IMR-90 (cell line): ENCODE data around the gene HNRNPUL1. TPM values are rescaled to one million over a fixed set of nuclear protein-coding genes. Genes with fewer than 3 reads are reported as not detected.

Experiments used
- ATAC-seq: fragments of 200-7000 bp; cut with Tn5 transposase; 2 replicates; pipeline ENCODE4 v1.9.1; 2020; ENCODE audit warnings: low read depth, mild to moderate bottlenecking, moderate library complexity
- BruUV-seq: library from RNA; stranded (reverse); fragments of 400-500 nt; replicated peaks from 2 replicates; lab custom pipeline; 2021; lab: Mats Ljungman, UMichigan
- CTCF ChIA-PET: fragments of 300-600 bp; formaldehyde crosslinking; extraction: SDS; loops from one replicate; lab custom pipeline; 2021; ENCODE audit warnings: antibody characterized with exemption; lab: Yijun Ruan, JAX
- POLR2A ChIA-PET: fragments of 300-600 bp; sonication (Branson Sonifier 250); formaldehyde crosslinking; loops from one replicate; lab custom pipeline; 2022; ENCODE audit warnings: antibody characterized with exemption; ENCODE audit not compliant: unreplicated experiment; lab: Charles Lee
- DNase-seq: peaks from one replicate; pipeline ENCODE4 v3.0.0; 2013
- H2AFZ ChIP-seq: replicated peaks from 2 replicates; pipeline ENCODE3; 2013; ENCODE audit warnings: low read length, mild to moderate bottlenecking; ENCODE audit not compliant: poor library complexity
- H2AK5ac ChIP-seq: 2 replicates; pipeline ENCODE4 v1.6.1; 2013; ENCODE audit warnings: low read depth, low read length, inconsistent platforms
- H2AK9ac ChIP-seq: replicated peaks from 2 replicates; pipeline ENCODE3; 2013; ENCODE audit warnings: mild to moderate bottlenecking, low read depth, low read length, moderate library complexity; ENCODE audit not compliant: poor library complexity
- H2BK120ac ChIP-seq: 2 replicates; pipeline ENCODE4 v1.6.1; 2013; ENCODE audit warnings: low read depth, low read length, inconsistent platforms
- H2BK15ac ChIP-seq: 3 replicates; pipeline ENCODE4 v1.6.1; 2013; ENCODE audit warnings: low read depth, low read length, inconsistent platforms
- H2BK20ac ChIP-seq: 2 replicates; pipeline ENCODE4 v1.6.1; 2013; ENCODE audit warnings: low read depth, mild to moderate bottlenecking, inconsistent platforms, low read length, moderate library complexity
- H2BK5ac ChIP-seq: 2 replicates; pipeline ENCODE4 v1.6.1; 2013; ENCODE audit warnings: mild to moderate bottlenecking, low read depth, low read length, inconsistent platforms; ENCODE audit not compliant: poor library complexity, severe bottlenecking
- H3K14ac ChIP-seq: replicated peaks from 2 replicates; pipeline ENCODE4 v1.6.1; 2013; ENCODE audit warnings: low read depth, low read length, inconsistent platforms
- H3K18ac ChIP-seq: 2 replicates; pipeline ENCODE4 v1.6.1; 2013; ENCODE audit warnings: low read depth, low read length, control low read depth
- H3K23ac ChIP-seq: 2 replicates; pipeline ENCODE4 v1.6.1; 2013; ENCODE audit warnings: low read depth, low read length, inconsistent platforms
- H3K27ac ChIP-seq: 2 replicates; pipeline ENCODE4 v1.5.1; 2013; ENCODE audit warnings: mild to moderate bottlenecking, control low read depth, low read length; ENCODE audit not compliant: insufficient read depth
- H3K27me3 ChIP-seq: 2 replicates; pipeline ENCODE4 v1.6.1; 2013; ENCODE audit warnings: low read length; ENCODE audit not compliant: control insufficient read depth, insufficient read depth
- H3K36me3 ChIP-seq: 2 replicates; pipeline ENCODE4 v1.6.1; 2013; ENCODE audit warnings: low read length, mixed read lengths; ENCODE audit not compliant: control insufficient read depth, insufficient read depth
- H3K4ac ChIP-seq: 2 replicates; pipeline ENCODE4 v1.6.1; 2013; ENCODE audit warnings: low read depth, low read length, inconsistent platforms
- H3K4me1 ChIP-seq: 2 replicates; pipeline ENCODE4 v1.6.1; 2013; ENCODE audit warnings: low read length, mixed read lengths; ENCODE audit not compliant: control insufficient read depth, insufficient read depth
- H3K4me2 ChIP-seq: 2 replicates; pipeline ENCODE4 v1.6.1; 2013; ENCODE audit warnings: low read depth, mild to moderate bottlenecking, control low read depth, low read length, moderate library complexity
- H3K4me3 ChIP-seq: 2 replicates; pipeline ENCODE4 v1.5.1; 2013; ENCODE audit warnings: low read depth, mild to moderate bottlenecking, control low read depth, low read length, moderate library complexity; ENCODE audit not compliant: insufficient read depth
- H3K56ac ChIP-seq: 2 replicates; pipeline ENCODE4 v1.6.1; 2013; ENCODE audit warnings: low read length, inconsistent platforms; ENCODE audit not compliant: insufficient read depth; ENCODE audit errors: extremely low read depth
- H3K79me1 ChIP-seq, 2 experiments: 2 replicates each; pipeline ENCODE4 v1.6.1; 2013; ENCODE audit warnings: low read length in 2 of 2, inconsistent platforms in 1 of 2, low read depth in 1 of 2
- H3K9ac ChIP-seq: 2 replicates; pipeline ENCODE4 v1.6.1; 2013; ENCODE audit warnings: low read depth, low read length, control low read depth
- H3K9me1 ChIP-seq: 2 replicates; pipeline ENCODE4 v1.6.1; 2013; ENCODE audit warnings: low read length, inconsistent platforms; ENCODE audit not compliant: insufficient read depth
- H3K9me3 ChIP-seq: 2 replicates; pipeline ENCODE4 v1.6.1; 2013; ENCODE audit warnings: low read length; ENCODE audit not compliant: control insufficient read depth, insufficient read depth
- H4K20me1 ChIP-seq: 2 replicates; pipeline ENCODE4 v1.6.1; 2013; ENCODE audit warnings: low read length, inconsistent platforms; ENCODE audit not compliant: insufficient read depth
- H4K5ac ChIP-seq: 2 replicates; pipeline ENCODE4 v1.6.1; 2013; ENCODE audit warnings: mild to moderate bottlenecking, low read depth, low read length, control low read depth
- H4K8ac ChIP-seq, 2 experiments: 2 replicates each; pipeline ENCODE4 v1.6.1; 2013; ENCODE audit warnings: low read depth in 2 of 2, low read length in 2 of 2, control low read depth in 1 of 2, inconsistent platforms in 1 of 2
- H4K91ac ChIP-seq: 2 replicates; pipeline ENCODE4 v1.6.1; 2013; ENCODE audit warnings: low read depth, low read length, inconsistent platforms; ENCODE audit not compliant: insufficient read depth
- MAZ ChIP-seq: IDR thresholded peaks from 2 replicates; pipeline ENCODE4 v1.6.1; 2012; ENCODE audit warnings: low read depth, mild to moderate bottlenecking, low read length, improper control_type of control experiment, moderate library complexity, borderline replicate concordance
- POLR2A ChIP-seq: IDR thresholded peaks from 2 replicates; pipeline ENCODE4 v1.6.1; 2012; ENCODE audit warnings: mild to moderate bottlenecking, low read depth, low read length
- WGBS, 2 experiments: methylation state at CpG; one replicate each; pipeline versions ENCODE4 v1.1.5 to v1.1.7; 2013; ENCODE audit warnings: missing lambda C conversion rate in 2 of 2; ENCODE audit not compliant: insufficient read length in 1 of 2; ENCODE audit errors: extremely low coverage in 2 of 2; 5-methylcytosine and 5-hydroxymethylcytosine counted together
- dilution Hi-C: fragments of 300-500 bp; cut with HindIII; formaldehyde crosslinking; loops from one replicate; pipeline ENCODE4 v1.14.3; 2018; ENCODE audit warnings: low sequenced_read_pairs; ENCODE audit not compliant: unreplicated experiment
- in situ Hi-C: fragments of 300-500 bp; cut with MboI; formaldehyde crosslinking; loops from 3 replicates; pipeline ENCODE4 v1.14.3; 2019; ENCODE audit warnings: low sequenced_read_pairs, inconsistent platforms, mixed read lengths
- intact Hi-C: fragments of 100-400 bp; cut with micrococcal nuclease; formaldehyde crosslinking; loops from 2 replicates; pipeline ENCODE4 v1.10.0; 2022
- polyA plus RNA-seq, 3 experiments: library from polyadenylated mRNA; depleted of rRNA; stranded (reverse); fragments of >200 nt; gene quantifications; 2 replicates each; pipeline ENCODE4 v1.2.3, GENCODE V29; 2012; ENCODE audit warnings: low replicate concordance in 1 of 3
- total RNA-seq: library from RNA; depleted of rRNA; stranded (reverse); fragments of >200 nt; gene quantifications from 2 replicates; pipeline ENCODE4 v1.2.3, GENCODE V29; 2012

Gene HNRNPUL1
- total and polyA plus RNA-seq, 2 of the 4 experiments (the other 2 are of a cell fraction), result 50.7 to 67.3 TPM

GRCh38 chr19:41222240-41222639 is 41.9 kb upstream of the HNRNPUL1 start:
- peak overlapping the region; percentile 99 for H2BK5ac ChIP-seq
- H3K23ac ChIP-seq, result peak overlapping the region; percentile 95
- H4K5ac ChIP-seq, result 0 out of 2 replicates have a peak overlapping the region, but pooled peaks have one; percentile 11
- peak overlapping the region; percentile 89 for H2BK120ac ChIP-seq
- H4K91ac ChIP-seq, result peak overlapping the region; percentile 99
- TF ChIP-seq POLR2A, result no peak
- TF ChIP-seq MAZ, result no peak
- peaks cover 36% of the 10 kb centered on the region for H4K20me1 ChIP-seq
- peak overlapping the region; percentile 100 for H3K14ac ChIP-seq
- ATAC-seq, result no peak
- no peak overlapping the region for H3K4me3 ChIP-seq
- H3K4ac ChIP-seq, result peak overlapping the region; percentile 99
- 93% methylated on average over 3 of the region's 10 CpGs; no CpG with 5 or more reads in 1 of the 2 experiments for WGBS, 2 experiments
- peaks cover 46% of the 10 kb centered on the region for H3K36me3 ChIP-seq
- no peaks in the 10 kb centered on the region for H3K27me3 ChIP-seq
- peaks cover 17 to 64% of the 10 kb centered on the region in 2 experiments for H3K79me1 ChIP-seq
- peak overlapping the region; percentile 99; the same call in 1 of the 2 replicates for H3K9ac ChIP-seq
- no peak overlapping the region for H3K18ac ChIP-seq
- H3K56ac ChIP-seq, result peak overlapping the region; percentile 75
- peak overlapping the region; percentile 54 for H2BK20ac ChIP-seq
- dilution Hi-C loops, result no loop called here
- no peak overlapping the region for H2AFZ ChIP-seq
- no peak for DNase-seq
- peaks cover 24% of the 10 kb centered on the region for H3K9me1 ChIP-seq
- BruUV-seq, result no TSS peak
- H4K8ac ChIP-seq, result peak overlapping the region; percentile 72 to 84
- peak overlapping the region; percentile 60 for H2AK9ac ChIP-seq
- H3K4me1 ChIP-seq, result peaks cover 42% of the 10 kb centered on the region
- ChIA-PET CTCF (interaction anchor here (0.7 to 2.5 kb wide), 2 partner anchors 16 to 41 kb away, joined by 3 to 10 read pairs; no protein-coding TSS in a partner anchor), POLR2A (interaction anchor here (0.8 kb wide), 1 partner anchor 175 kb away, joined by 6 read pairs; the partner anchor contains the start of gene EXOSC5)
- H3K27ac ChIP-seq, result peak overlapping the region; percentile 99
- H3K9me3 ChIP-seq, result no peaks in the 10 kb centered on the region
- H2AK5ac ChIP-seq, result peak overlapping the region; percentile 96
- H3K4me2 ChIP-seq, result peak overlapping the region; percentile 4
- intact Hi-C loops, result no loop called here
- peak overlapping the region; percentile 51; the same call in 2 of the 3 replicates for H2BK15ac ChIP-seq
- in situ Hi-C loops, result no loop called here
